WTC11 (cell line): Measurements from ENCODE around the gene SRR. TPM values are rescaled to one million over a fixed set of nuclear protein-coding genes. Genes with fewer than 3 reads are reported as not detected.
"Not testable (repeated sequence)": the region's sequence is repeated elsewhere in the genome, so short reads cannot be mapped to it uniquely, and the experiment has no call there.

Experiments
- ATAC-seq: fragments of 200-7000 bp; cut with Tn5 transposase; 2 replicates; pipeline ENCODE4 v1.10.0; 2021; ENCODE audit warnings: mild to moderate bottlenecking, moderate library complexity
- CTCF ChIA-PET: fragments of 300-600 bp; sonication (Branson Sonifier 250); formaldehyde crosslinking; loops from one replicate; lab custom pipeline; 2021; ENCODE audit warnings: antibody characterized with exemption; lab: Charles Lee
- POLR2A ChIA-PET: fragments of 350-600 bp; sonication (Branson Sonifier 250); formaldehyde crosslinking; loops from one replicate; lab custom pipeline; 2021; ENCODE audit warnings: antibody characterized with exemption; lab: Charles Lee
- DNase-seq: peaks from one replicate; pipeline ENCODE4 v3.0.0; 2021; ENCODE audit warnings: low spot score
- H3K27ac Mint-ChIP-seq: 2 replicates; pipeline ENCODE4 v1.8.0; 2021; ENCODE audit warnings: mixed read lengths
- H3K27me3 Mint-ChIP-seq: 2 replicates; pipeline ENCODE4 v1.8.0; 2021; ENCODE audit warnings: low read depth, mild to moderate bottlenecking, moderate library complexity, mixed read lengths
- H3K36me3 Mint-ChIP-seq: 2 replicates; pipeline ENCODE4 v1.8.0; 2021; ENCODE audit warnings: mixed read lengths
- H3K4me1 Mint-ChIP-seq: 2 replicates; pipeline ENCODE4 v1.8.0; 2022; ENCODE audit warnings: mixed read lengths
- H3K4me3 Mint-ChIP-seq: 2 replicates; pipeline ENCODE4 v1.8.0; 2021; ENCODE audit warnings: mild to moderate bottlenecking, moderate library complexity, mixed read lengths
- H3K9me3 Mint-ChIP-seq: 2 replicates; pipeline ENCODE4 v1.8.0; 2021; ENCODE audit warnings: mixed read lengths
- ATF2 ChIP-seq: sonication (generic); formaldehyde crosslinking; IDR thresholded peaks from 2 replicates; pipeline ENCODE4 v1.8.1; 2022; ENCODE audit warnings: low read depth, missing genetic modification reagents, borderline replicate concordance
- CREM ChIP-seq: sonication (generic); formaldehyde crosslinking; IDR thresholded peaks from 2 replicates; pipeline ENCODE4 v1.8.1; 2022; ENCODE audit warnings: mild to moderate bottlenecking, missing genetic modification reagents, moderate library complexity
- E2F5 ChIP-seq: sonication (generic); formaldehyde crosslinking; IDR thresholded peaks from 2 replicates; pipeline ENCODE4 v1.8.1; 2022; ENCODE audit warnings: mild to moderate bottlenecking, moderate library complexity, missing genetic modification reagents
- ELF4 ChIP-seq: sonication (generic); formaldehyde crosslinking; IDR thresholded peaks from 2 replicates; pipeline ENCODE4 v1.8.1; 2022; ENCODE audit warnings: low read depth, mild to moderate bottlenecking, moderate library complexity, missing genetic modification reagents
- GABPB1 ChIP-seq: sonication (generic); formaldehyde crosslinking; IDR thresholded peaks from 2 replicates; pipeline ENCODE4 v1.8.1; 2023; ENCODE audit warnings: mild to moderate bottlenecking, missing genetic modification reagents
- GRHL2 ChIP-seq: fragments of 250-450 bp; sonication (Bioruptor Pico); IDR thresholded peaks from 2 replicates; pipeline ENCODE4 v1.8.0; 2022; ENCODE audit warnings: mild to moderate bottlenecking, moderate library complexity; ENCODE audit not compliant: insufficient replicate concordance, severe bottlenecking
- GTF2I ChIP-seq: fragments of 250-450 bp; sonication (Bioruptor Pico); conservative IDR thresholded peaks from 2 replicates; pipeline ENCODE4 v1.4.0; 2021; ENCODE audit warnings: mild to moderate bottlenecking
- HMGXB4 ChIP-seq: sonication (generic); formaldehyde crosslinking; IDR thresholded peaks from 2 replicates; pipeline ENCODE4 v1.8.1; 2023; ENCODE audit warnings: mild to moderate bottlenecking, moderate library complexity, missing genetic modification reagents
- JUN ChIP-seq: sonication (generic); formaldehyde crosslinking; IDR thresholded peaks from 2 replicates; pipeline ENCODE4 v1.8.0; 2023; ENCODE audit warnings: mild to moderate bottlenecking, missing genetic modification reagents
- KAT7 ChIP-seq: sonication (generic); formaldehyde crosslinking; IDR thresholded peaks from 2 replicates; pipeline ENCODE4 v1.8.1; 2023; ENCODE audit warnings: missing genetic modification reagents, mild to moderate bottlenecking, borderline replicate concordance
- MYBL2 ChIP-seq: sonication (generic); formaldehyde crosslinking; IDR thresholded peaks from 2 replicates; pipeline ENCODE4 v1.8.1; 2023; ENCODE audit warnings: mild to moderate bottlenecking, moderate library complexity, missing genetic modification reagents
- NR3C1 ChIP-seq: sonication (generic); formaldehyde crosslinking; conservative IDR thresholded peaks from 2 replicates; pipeline ENCODE4 v1.8.1; 2023; ENCODE audit warnings: low read depth, mild to moderate bottlenecking, missing genetic modification reagents
- OVOL2 ChIP-seq: fragments of 250-450 bp; sonication (Bioruptor Pico); IDR thresholded peaks from 2 replicates; pipeline ENCODE4 v1.9.0; 2021; ENCODE audit warnings: mild to moderate bottlenecking, borderline replicate concordance
- PRDM15 ChIP-seq: sonication (generic); formaldehyde crosslinking; IDR thresholded peaks from 2 replicates; pipeline ENCODE4 v1.8.0; 2022; ENCODE audit warnings: missing genetic modification reagents
- PREB ChIP-seq: sonication (generic); formaldehyde crosslinking; IDR thresholded peaks from 2 replicates; pipeline ENCODE4 v1.8.1; 2022; ENCODE audit warnings: mild to moderate bottlenecking, missing genetic modification reagents, moderate library complexity, borderline replicate concordance
- RORB ChIP-seq: fragments of 250-450 bp; sonication (Bioruptor Pico); IDR thresholded peaks from 2 replicates; pipeline ENCODE4 v1.9.0; 2021; ENCODE audit warnings: mild to moderate bottlenecking
- SP1 ChIP-seq: sonication (generic); formaldehyde crosslinking; conservative IDR thresholded peaks from 2 replicates; pipeline ENCODE4 v1.8.1; 2022; ENCODE audit warnings: missing genetic modification reagents
- TCF7 ChIP-seq: sonication (generic); formaldehyde crosslinking; IDR thresholded peaks from 2 replicates; pipeline ENCODE4 v1.8.0; 2022; ENCODE audit warnings: mild to moderate bottlenecking, low read depth, missing genetic modification reagents, moderate library complexity
- TEAD4 ChIP-seq: sonication (generic); formaldehyde crosslinking; IDR thresholded peaks from 2 replicates; pipeline ENCODE4 v1.8.0; 2022; ENCODE audit warnings: mild to moderate bottlenecking, missing genetic modification reagents
- TP53 ChIP-seq: sonication (generic); formaldehyde crosslinking; IDR thresholded peaks from 2 replicates; pipeline ENCODE4 v1.8.1; 2023; ENCODE audit warnings: mild to moderate bottlenecking, missing genetic modification reagents
- ZBTB21 ChIP-seq: sonication (generic); formaldehyde crosslinking; IDR thresholded peaks from 2 replicates; pipeline ENCODE4 v1.8.1; 2023; ENCODE audit warnings: mild to moderate bottlenecking, missing genetic modification reagents, borderline replicate concordance
- ZNF263 ChIP-seq: sonication (generic); formaldehyde crosslinking; IDR thresholded peaks from 2 replicates; pipeline ENCODE4 v1.8.1; 2022; ENCODE audit warnings: low read depth, mild to moderate bottlenecking, moderate library complexity, missing genetic modification reagents
- ZNF317 ChIP-seq: sonication (generic); formaldehyde crosslinking; IDR thresholded peaks from 2 replicates; pipeline ENCODE4 v1.8.1; 2023; ENCODE audit warnings: low read depth, mild to moderate bottlenecking, moderate library complexity, missing genetic modification reagents, borderline replicate concordance
- ZNF416 ChIP-seq: fragments of 250-450 bp; sonication (Bioruptor Pico); IDR thresholded peaks from 2 replicates; pipeline ENCODE4 v1.9.0; 2021; ENCODE audit warnings: mild to moderate bottlenecking, inconsistent platforms
- ZNF671 ChIP-seq: fragments of 250-450 bp; sonication (Bioruptor Pico); IDR thresholded peaks from 2 replicates; pipeline ENCODE4 v1.8.0; 2021; ENCODE audit warnings: mild to moderate bottlenecking
- total RNA-seq: library from RNA; stranded (reverse); gene quantifications from 3 replicates; pipeline ENCODE4 v1.2.3, GENCODE V29; 2021

Gene SRR
- total RNA-seq, 1 experiment from 2014 or later = 5.1 TPM

- TF ChIP-seq MYBL2 (peak; percentile 69; the same call in 1 of the 2 replicates), HMGXB4 (peak; percentile 74; the same call in 1 of the 2 replicates), ZNF671 (CRISPR knock-in tag) (no peak), OVOL2 (CRISPR knock-in tag) (no peak), ZNF317 (CRISPR knock-in tag) (0 out of 2 replicates have a peak, but pooled peaks have one; percentile 7), PRDM15 (CRISPR knock-in tag) (no peak), TEAD4 (CRISPR knock-in tag) (no peak), ZNF416 (CRISPR knock-in tag) (peak; percentile 69; the same call in 1 of the 2 replicates), ZNF263 (0 out of 2 replicates have a peak, but pooled peaks have one; percentile 13), E2F5 (CRISPR knock-in tag) (peak; percentile 79; the same call in 1 of the 2 replicates), PREB (CRISPR knock-in tag) (no peak), KAT7 (CRISPR knock-in tag) (0 out of 2 replicates have a peak, but pooled peaks have one; percentile 73), TP53 (CRISPR knock-in tag) (no peak), ELF4 (0 out of 2 replicates have a peak, but pooled peaks have one; percentile 28), SP1 (peak; percentile 71), GABPB1 (CRISPR knock-in tag) (no peak), TCF7 (CRISPR knock-in tag) (0 out of 2 replicates have a peak, but pooled peaks have one; percentile 42), NR3C1 (CRISPR knock-in tag) (no peak), GTF2I (no peak), JUN (CRISPR knock-in tag) (no peak; the same call in 1 of the 2 replicates), GRHL2 (no peak), CREM (CRISPR knock-in tag) (no peak), RORB (CRISPR knock-in tag) (no peak), ATF2 (CRISPR knock-in tag) (no peak), ZBTB21 (CRISPR knock-in tag) (no peak)
- TF ChIP-seq, all 79 proteins: peak for 21
These were observed at the start of gene SRR, which contains the start of gene SMG6 (continued) for GRCh38 chr17:2303204-2304188.

GRCh38 chr17:2258830-2259229 is 44.9 kb upstream of the SRR start:
- ChIA-PET POLR2A (interaction anchor here (0.6 to 0.7 kb wide), 2 partner anchors 221 to 1243 kb away, joined by 3 to 4 read pairs; no protein-coding TSS in a partner anchor), CTCF (interaction anchor here (0.6 to 1.4 kb wide), 4 partner anchors 14 to 204 kb away, joined by 3 to 8 read pairs (median 4); no protein-coding TSS in a partner anchor)
- not testable (repeated sequence) for H3K4me3 Mint-ChIP-seq, H3K27me3 Mint-ChIP-seq, ATAC-seq, H3K4me1 Mint-ChIP-seq, DNase-seq
- peaks cover 25% of the 10 kb centered on the region for H3K36me3 Mint-ChIP-seq
- peaks cover 10% of the 10 kb centered on the region for H3K9me3 Mint-ChIP-seq
- H3K27ac Mint-ChIP-seq = 0 out of 2 replicates have a peak overlapping the region, but pooled peaks have one; percentile 29
